Upper lobe of left lung (tissue), 6 donors: ENCODE data around the gene HS6ST1. TPM values are rescaled to one million over a fixed set of nuclear protein-coding genes. Genes with fewer than 3 reads are reported as not detected.

Experiments used
- ATAC-seq, 2 donors: fragments of 200-7000 bp; cut with Tn5 transposase; one replicate each; pipeline ENCODE4 v1.9.1; 2022; ENCODE audit warnings: mild to moderate bottlenecking in 2 of 2, moderate library complexity in 2 of 2; ENCODE audit not compliant: low FRiP score in 2 of 2
- DNase-seq, 2 donors: peaks; one replicate each; pipeline ENCODE4 v3.0.0-alpha.2; 2019 to 2020
- H3K27ac ChIP-seq, 4 donors: fragments of 200-600 bp; sonication (generic); one replicate each; pipeline ENCODE4 v1.5.1; 2016 to 2019
- H3K27me3 ChIP-seq, 4 donors: fragments of 200-600 bp; sonication (generic); one replicate each; pipeline ENCODE4 v1.5.1; 2017 to 2019
- H3K36me3 ChIP-seq, 4 donors: fragments of 200-600 bp; sonication (generic); one replicate each; pipeline ENCODE4 v1.5.1; 2016 to 2019
- H3K4me1 ChIP-seq, 4 donors: fragments of 200-600 bp; sonication (generic); one replicate each; pipeline ENCODE4 v1.5.1; 2018 to 2019
- H3K4me3 ChIP-seq, 4 donors: fragments of 200-600 bp; sonication (generic); one replicate each; pipeline ENCODE4 v1.5.1; 2017 to 2019; ENCODE audit warnings: mild to moderate bottlenecking in 2 of 4, moderate library complexity in 1 of 4
- H3K9me3 ChIP-seq, 4 donors: fragments of 200-600 bp; sonication (generic); one replicate each; pipeline ENCODE4 v1.5.1; 2018 to 2019
- EP300 ChIP-seq, 4 donors: sonication (generic); formaldehyde crosslinking; IDR thresholded peaks; one replicate each; pipeline ENCODE4 v1.5.1; 2017; ENCODE audit warnings: antibody characterized with exemption in 4 of 4, control low read depth in 2 of 4
- POLR2A ChIP-seq, 4 donors: fragments of 450-650 bp; IDR thresholded peaks; one replicate each; pipeline ENCODE4 v1.5.1; 2016 to 2017; ENCODE audit warnings: antibody characterized with exemption in 4 of 4, mild to moderate bottlenecking in 2 of 4
- POLR2AphosphoS5 ChIP-seq, 2 donors: sonication (generic); formaldehyde crosslinking; IDR thresholded peaks; one replicate each; pipeline ENCODE4 v1.5.1; 2017; ENCODE audit warnings: antibody characterized with exemption in 2 of 2
- WGBS, 2 donors: methylation state at CpG; one replicate each; pipeline ENCODE4 v1.1.5; 2017 to 2018; 5-methylcytosine and 5-hydroxymethylcytosine counted together
- total RNA-seq, 6 donors: library from RNA; depleted of rRNA in 4 of 6; stranded (reverse); fragments of >200 nt in 4 of 6; gene quantifications; one replicate each; pipeline versions ENCODE4 v1.1.0 to v1.2.1, GENCODE V29; 2016 to 2021
- TF ChIP-seq, protein P1 (sequence below), 6 experiments: fragments of 450-650 bp in 4 of 6; fragments of 200-600 bp in 2 of 6; sonication (generic) in 2 of 6; IDR thresholded peaks; one replicate each; pipeline ENCODE4 v1.5.1; 2016 to 2019; ENCODE audit warnings: antibody characterized with exemption in 6 of 6
- donor health status: DM: no; HTN: no; CAD: no; lungs with moderate emphysema.
- donor health status: DM: no; HTN: yes; CAD: no; lungs with severe emphysema.

HS6ST1 gene
- total RNA-seq, 6 donors from 2014 or later, result 24.0 to 96.8 (median 37.0) TPM

DNA sequence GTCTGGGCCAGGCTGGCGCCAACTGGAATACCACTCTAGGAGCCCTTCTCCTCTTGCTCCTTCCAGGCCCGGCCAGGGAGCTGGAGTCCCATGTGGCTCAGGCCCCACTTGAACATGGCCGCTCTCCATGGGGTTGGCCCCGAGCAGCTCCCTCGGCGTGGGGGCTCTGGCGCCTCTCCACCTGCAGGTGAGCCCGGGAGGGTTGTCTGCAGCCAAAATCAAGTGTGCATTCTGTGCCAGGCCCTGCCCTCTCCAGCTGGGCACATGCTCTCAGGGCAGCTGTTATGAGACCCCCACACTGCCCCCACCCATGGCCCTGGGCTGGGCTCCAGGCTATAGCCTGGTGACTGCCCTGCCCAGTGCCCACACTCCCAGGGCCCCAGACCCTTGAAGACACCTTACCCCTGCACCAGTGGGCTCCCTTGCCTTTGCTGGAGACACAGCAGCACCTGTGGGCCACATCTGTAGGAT is 45.8 kb upstream of the HS6ST1 start:
- 94 to 100% methylated on average over 3 to 8 of the region's 8 CpGs for WGBS, 2 donors
- Histone ChIP-seq H3K4me3 (no peak overlapping the region), H3K36me3 (no peaks in the 10 kb centered on the region), H3K4me1 (peaks cover under 1 to 21% (median 12%) of the 10 kb centered on the region in 4 donors), H3K27me3 (no peaks in the 10 kb centered on the region), H3K27ac (no peak overlapping the region), H3K9me3 (no peaks in the 10 kb centered on the region)
- no peak for ATAC-seq
- peak in 1 of 2 donors; percentile 62 for DNase-seq
- no peak for TF ChIP-seq POLR2AphosphoS5 (IDR thresholded peaks at IDR 0.05)
- no peak for TF ChIP-seq POLR2A (IDR thresholded peaks at IDR 0.05)
- TF ChIP-seq, protein P1, sequence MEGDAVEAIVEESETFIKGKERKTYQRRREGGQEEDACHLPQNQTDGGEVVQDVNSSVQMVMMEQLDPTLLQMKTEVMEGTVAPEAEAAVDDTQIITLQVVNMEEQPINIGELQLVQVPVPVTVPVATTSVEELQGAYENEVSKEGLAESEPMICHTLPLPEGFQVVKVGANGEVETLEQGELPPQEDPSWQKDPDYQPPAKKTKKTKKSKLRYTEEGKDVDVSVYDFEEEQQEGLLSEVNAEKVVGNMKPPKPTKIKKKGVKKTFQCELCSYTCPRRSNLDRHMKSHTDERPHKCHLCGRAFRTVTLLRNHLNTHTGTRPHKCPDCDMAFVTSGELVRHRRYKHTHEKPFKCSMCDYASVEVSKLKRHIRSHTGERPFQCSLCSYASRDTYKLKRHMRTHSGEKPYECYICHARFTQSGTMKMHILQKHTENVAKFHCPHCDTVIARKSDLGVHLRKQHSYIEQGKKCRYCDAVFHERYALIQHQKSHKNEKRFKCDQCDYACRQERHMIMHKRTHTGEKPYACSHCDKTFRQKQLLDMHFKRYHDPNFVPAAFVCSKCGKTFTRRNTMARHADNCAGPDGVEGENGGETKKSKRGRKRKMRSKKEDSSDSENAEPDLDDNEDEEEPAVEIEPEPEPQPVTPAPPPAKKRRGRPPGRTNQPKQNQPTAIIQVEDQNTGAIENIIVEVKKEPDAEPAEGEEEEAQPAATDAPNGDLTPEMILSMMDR (IDR thresholded peaks at IDR 0.05), result no peak
- TF ChIP-seq EP300 (IDR thresholded peaks at IDR 0.05), result no peak

DNA sequence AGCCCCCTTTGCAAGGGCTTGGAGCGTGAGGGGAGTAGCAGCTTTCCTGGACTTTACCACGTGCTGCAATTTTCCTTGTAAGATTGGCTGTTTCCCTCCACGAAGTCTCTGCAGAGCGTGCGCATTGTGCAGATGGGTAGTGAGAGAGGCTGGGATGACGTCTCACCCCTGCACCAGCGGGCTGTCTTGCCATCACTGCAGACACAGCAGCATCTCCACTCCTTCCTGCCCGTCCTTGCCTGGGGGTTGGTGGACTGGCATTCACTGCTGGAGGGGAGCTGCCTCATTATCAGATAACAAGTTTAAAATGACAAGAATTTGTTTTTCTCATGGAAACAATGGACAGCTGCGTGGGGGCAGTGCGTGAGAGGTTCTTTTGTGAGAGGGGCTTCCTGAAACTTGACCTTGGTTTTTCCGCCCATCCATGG is 45.3 kb upstream of the HS6ST1 start:
- TF ChIP-seq POLR2A (IDR thresholded peaks at IDR 0.05) (no peak), EP300 (IDR thresholded peaks at IDR 0.05) (no peak), POLR2AphosphoS5 (IDR thresholded peaks at IDR 0.05) (no peak)
- TF ChIP-seq, protein P1 (IDR thresholded peaks at IDR 0.05), result no peak
- Histone ChIP-seq H3K27ac (no peak overlapping the region), H3K4me3 (no peak overlapping the region), H3K9me3 (no peaks in the 10 kb centered on the region), H3K27me3 (no peaks in the 10 kb centered on the region), H3K36me3 (no peaks in the 10 kb centered on the region), H3K4me1 (peaks cover 0 to 16% (median 9%) of the 10 kb centered on the region in 4 donors)
- ATAC-seq (no peak), DNase-seq (no peak)
- 88 to 89% methylated on average over 10 to 11 of the region's 11 CpGs for WGBS, 2 donors

DNA sequence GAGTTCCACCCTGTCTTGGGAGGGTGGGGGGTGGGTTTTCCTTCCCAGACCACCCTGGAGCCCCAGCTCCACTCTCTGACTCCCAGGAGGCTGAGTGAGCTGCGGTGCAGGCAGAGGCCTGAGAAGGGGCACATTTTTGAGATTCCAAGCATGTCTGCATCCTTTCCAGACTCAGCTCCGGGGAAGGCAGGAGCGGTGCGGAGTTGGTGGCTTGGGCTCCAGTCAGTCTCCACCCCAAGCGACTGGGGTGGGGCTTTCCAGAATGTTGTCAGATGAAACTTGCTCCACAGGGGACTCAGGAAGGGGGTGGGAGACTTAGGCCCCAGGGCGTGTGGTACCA is 44.2 kb upstream of the HS6ST1 start:
- Histone ChIP-seq H3K9me3 (no peaks in the 10 kb centered on the region), H3K4me3 (no peak overlapping the region), H3K36me3 (no peaks in the 10 kb centered on the region), H3K4me1 (peaks cover 0 to 15% (median 9%) of the 10 kb centered on the region in 4 donors), H3K27me3 (no peaks in the 10 kb centered on the region), H3K27ac (peak overlapping the region in 3 of 4 donors; percentile 8 to 73 (median 43))
- 34 to 51% methylated on average over 4 to 6 of the region's 6 CpGs for WGBS, 2 donors
- ATAC-seq, result peak; percentile 24 to 34
- peak in 1 of 2 donors; percentile 22 for DNase-seq
- no peak for TF ChIP-seq POLR2A (IDR thresholded peaks at IDR 0.05)
- TF ChIP-seq, protein P1 (IDR thresholded peaks at IDR 0.05), result no peak
- TF ChIP-seq EP300 (IDR thresholded peaks at IDR 0.05), result no peak

DNA sequence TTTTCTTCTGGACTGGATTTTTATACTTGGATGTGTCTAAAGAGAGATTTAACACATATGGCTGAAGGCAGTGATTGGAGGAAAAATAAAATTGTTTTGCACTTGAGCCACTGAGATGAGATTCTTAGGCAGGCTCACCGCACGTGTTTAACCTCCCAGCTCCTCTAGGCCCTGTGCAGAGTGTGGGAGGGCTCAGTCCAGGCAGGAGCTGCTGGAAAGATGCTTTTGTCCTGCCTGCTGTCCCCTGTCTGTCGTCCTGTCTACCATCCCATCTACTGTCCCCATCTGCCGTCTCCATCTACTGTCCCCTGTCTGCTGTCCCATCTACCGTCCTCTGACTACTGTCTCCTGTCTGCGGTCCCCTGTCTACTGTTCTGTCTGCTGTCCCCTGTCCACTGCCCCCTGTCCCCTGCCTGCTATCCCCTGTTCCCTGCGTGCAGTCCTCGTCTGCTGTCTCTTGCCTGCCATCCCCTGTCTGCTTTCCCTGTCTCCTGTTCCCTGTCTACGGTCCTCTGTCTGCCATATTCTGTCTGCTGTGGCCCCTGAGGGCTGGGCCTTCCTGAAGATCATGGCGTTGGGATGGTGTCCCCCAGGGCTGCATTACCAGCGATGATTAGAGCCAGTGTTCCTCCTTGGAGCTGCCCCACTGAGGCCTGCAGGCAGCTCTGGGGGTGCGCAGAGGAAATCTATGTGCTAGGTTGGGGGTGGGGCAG is 43.7 kb upstream of the HS6ST1 start:
- H3K4me1 ChIP-seq, result peaks cover 0 to 15% (median 9%) of the 10 kb centered on the region in 4 donors
- H3K27me3 ChIP-seq, result no peaks in the 10 kb centered on the region
- no peak overlapping the region for H3K4me3 ChIP-seq
- DNase-seq (no peak), ATAC-seq (peak in 1 of 2 donors; percentile 16)
- H3K9me3 ChIP-seq, result no peaks in the 10 kb centered on the region
- no peak for TF ChIP-seq POLR2AphosphoS5 (IDR thresholded peaks at IDR 0.05)
- TF ChIP-seq, protein P1 (IDR thresholded peaks at IDR 0.05), result no peak
- TF ChIP-seq POLR2A (IDR thresholded peaks at IDR 0.05), result no peak
- no peak for TF ChIP-seq EP300 (IDR thresholded peaks at IDR 0.05)
- 81 to 87% methylated on average over 10 to 12 of the region's 12 CpGs for WGBS, 2 donors
- H3K36me3 ChIP-seq, result no peaks in the 10 kb centered on the region
- peak overlapping the region in 3 of 4 donors; percentile 8 to 73 (median 43) for H3K27ac ChIP-seq
